Lung microvascular endothelial cell (primary cell): ENCODE data around the gene TMEM130. TPM values are rescaled to one million over a fixed set of nuclear protein-coding genes. Genes with fewer than 3 reads are reported as not detected.
"Not testable (repeated sequence)": the region's sequence is repeated elsewhere in the genome, so short reads cannot be mapped to it uniquely, and the experiment has no call there.

ENCODE experiments used
- DNase-seq, 2 donors: peaks; one replicate each; pipeline versions ENCODE4 v3.0.0 to v3.0.0-alpha.2; 2010; ENCODE audit warnings: low read depth in 2 of 2
- total RNA-seq: library from RNA; depleted of rRNA; stranded (reverse); fragments of >200 nt; gene quantifications from 2 replicates; pipeline ENCODE4 v1.2.1, GENCODE V29; 2014

The TMEM130 gene
- total RNA-seq, 1 donor from 2014 or later: not detected

DNA sequence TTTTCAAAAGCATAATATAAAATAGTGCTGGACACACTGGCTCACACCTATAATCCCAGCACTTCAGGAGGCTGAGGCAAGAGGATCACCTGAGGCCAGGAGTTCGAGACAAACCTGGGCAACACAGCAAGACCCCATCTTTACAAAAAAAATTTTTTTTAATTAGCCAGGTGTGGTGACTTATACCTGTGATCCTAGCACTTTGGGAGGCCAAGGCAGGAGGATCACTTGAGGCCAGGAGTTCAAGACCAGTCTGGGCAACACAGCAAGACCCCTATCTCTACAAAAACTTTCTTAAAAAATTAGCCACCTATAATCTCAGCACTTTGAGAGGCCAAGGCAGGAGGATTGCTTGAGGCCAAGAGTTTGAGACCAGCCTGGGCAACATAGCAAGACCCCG lies 27.3 kb downstream of the TMEM130 start:
- DNase-seq: not testable (repeated sequence)

- peak; percentile 51 to 62 for DNase-seq
Observed at GRCh38 chr7:98841179-98841997, 28.4 kb downstream of the TMEM130 start.

DNA sequence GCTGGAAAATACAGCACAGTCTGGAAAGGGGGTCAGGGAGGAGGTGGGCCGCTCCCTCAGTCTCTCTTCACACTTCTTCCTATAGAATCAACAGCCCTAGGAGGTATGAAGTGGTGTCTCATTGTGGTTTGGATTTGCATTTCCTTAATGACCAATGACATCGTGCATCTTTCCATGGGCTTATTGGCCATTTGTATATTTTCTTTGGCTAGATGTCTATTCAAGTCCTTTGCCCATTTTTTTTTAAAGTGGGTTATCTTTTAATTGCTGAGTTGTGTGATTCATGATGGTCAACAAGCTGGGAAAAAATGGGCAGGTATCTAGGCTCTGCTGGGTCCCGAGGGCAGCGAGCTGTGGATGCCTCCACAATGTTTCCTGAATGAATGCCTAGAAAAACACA lies 29.1 kb downstream of the TMEM130 start:
- peak in 1 of 2 donors; percentile 55 for DNase-seq

- DNase-seq: no peak
Observed at GRCh38 chr7:98840096-98840495, 29.7 kb downstream of the TMEM130 start.

- DNase-seq: no peak
Observed at GRCh38 chr7:98837630-98837972, 32.2 kb downstream of the TMEM130 start.

DNA sequence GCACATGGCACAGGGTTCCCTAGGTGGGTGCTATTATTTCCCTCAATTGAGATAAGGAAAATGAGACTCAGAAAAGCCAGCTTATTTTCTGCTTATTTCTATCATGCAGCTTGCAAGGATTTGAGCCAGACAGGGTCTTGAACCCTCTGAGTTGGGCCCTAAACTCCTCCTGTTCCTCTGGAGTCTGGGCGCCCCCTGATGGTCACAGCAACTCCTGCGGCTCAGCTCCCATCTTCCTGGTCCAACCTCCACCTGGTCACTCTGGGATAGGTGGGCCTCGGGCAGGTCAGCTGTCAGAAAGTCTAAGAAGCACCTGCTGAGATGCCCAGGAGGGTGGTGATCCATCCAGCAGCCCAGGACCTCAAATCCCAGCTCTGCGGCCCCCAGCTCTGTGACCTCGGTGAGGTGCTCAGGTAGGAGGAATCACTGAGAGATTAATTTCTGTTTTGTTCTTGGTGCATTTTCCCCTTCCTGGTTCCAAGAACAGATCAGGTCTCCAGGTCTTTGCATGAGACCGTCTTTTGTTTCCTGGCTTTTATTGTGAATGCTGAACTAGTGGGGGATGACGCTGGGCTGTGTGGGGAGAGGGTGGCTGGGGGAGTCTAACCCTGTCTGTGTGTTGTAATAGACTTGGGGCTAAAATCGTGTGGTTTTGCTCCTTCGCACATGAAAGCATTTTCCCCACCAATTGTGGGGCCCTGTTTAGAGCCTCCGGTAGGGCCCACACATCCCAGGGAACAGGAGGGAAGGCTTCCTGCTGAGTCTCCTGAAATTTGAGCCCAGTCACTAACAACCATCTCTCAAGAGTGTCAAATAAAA lies 32.8 kb downstream of the TMEM130 start:
- peak; percentile 10 to 25 for DNase-seq

DNA sequence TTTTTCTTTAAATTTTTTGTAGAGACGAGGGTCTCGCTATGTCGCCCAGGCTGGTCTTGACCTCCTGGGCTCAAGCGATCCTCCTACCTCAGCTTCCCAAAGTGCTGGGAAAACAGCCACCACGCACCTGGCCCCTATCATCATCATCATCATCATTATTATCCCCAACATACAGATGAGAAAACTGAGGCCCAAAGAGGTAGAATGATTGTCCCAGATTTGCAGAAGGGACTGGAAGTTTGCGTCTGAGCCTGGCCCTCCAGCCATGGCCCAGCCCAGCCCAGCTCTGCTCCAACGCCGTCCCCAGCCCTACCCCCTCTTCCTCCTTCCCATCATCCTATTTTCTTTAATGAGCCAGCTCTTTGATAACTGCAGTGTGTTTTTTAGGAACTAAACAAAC lies 34.9 kb downstream of the TMEM130 start:
- no peak for DNase-seq

- no peak for DNase-seq
Observed at GRCh38 chr7:98833022-98833421, 36.8 kb downstream of the TMEM130 start.

DNA sequence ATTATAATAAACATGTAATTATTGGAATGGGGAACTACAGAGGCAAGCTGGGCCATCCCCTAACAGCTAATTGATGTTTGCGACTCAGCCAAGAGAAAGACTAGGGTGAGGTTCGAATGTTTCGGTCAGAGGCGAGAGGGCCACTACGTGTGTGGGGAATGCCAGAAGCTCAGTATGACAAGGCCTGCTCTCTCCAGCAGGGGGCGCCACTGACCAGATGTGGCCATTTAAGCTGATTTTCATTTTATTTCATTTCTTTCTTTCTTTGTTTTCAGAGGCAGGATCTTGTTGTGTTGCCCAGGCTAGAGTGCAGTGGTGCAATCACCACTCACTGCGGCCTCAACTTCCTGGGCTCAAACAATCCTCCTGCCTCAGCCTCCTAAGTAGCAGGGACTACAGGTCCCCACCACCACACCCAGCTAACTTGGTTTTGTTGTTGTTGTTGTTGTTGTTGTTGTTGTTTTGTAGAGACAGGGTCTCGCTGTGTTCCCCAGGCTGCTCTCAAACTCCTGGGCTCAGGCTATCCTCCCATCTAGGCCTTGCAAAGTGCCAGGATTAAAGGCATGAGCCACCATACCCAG lies 38.1 kb downstream of the TMEM130 start:
- DNase-seq: peak; percentile 39 to 53

GRCh38 chr7:98830972-98831548 lies 38.8 kb downstream of the TMEM130 start:
- DNase-seq: no peak

DNA sequence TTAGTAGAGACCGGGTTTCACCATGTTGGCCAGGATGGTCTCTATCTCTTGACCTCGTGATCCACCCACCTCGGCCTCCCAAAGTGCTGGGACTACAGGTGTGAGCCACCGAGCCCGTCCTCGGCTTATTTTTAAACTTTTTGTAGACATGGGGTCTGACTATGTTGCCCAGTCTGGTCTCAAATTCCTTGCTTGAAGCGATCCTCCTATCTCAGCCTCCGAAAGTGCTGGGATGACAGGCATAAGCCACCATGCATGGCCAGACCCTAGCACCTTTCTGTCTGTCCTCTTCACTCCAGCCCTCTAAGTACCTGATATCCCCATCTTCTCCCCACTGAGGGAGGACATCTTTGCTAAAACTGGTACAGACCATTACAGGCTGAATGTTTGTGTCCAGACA lies 41.4 kb downstream of the TMEM130 start:
- no peak for DNase-seq

- no peak for DNase-seq
Observed at GRCh38 chr7:98827258-98827657, 42.6 kb downstream of the TMEM130 start.

GRCh38 chr7:98826811-98827231 lies 43.0 kb downstream of the TMEM130 start:
- no peak for DNase-seq

- DNase-seq: no peak
Observed at GRCh38 chr7:98826387-98826786, 43.4 kb downstream of the TMEM130 start.

GRCh38 chr7:98823226-98823625 lies 46.6 kb downstream of the TMEM130 start:
- no peak for DNase-seq

DNA sequence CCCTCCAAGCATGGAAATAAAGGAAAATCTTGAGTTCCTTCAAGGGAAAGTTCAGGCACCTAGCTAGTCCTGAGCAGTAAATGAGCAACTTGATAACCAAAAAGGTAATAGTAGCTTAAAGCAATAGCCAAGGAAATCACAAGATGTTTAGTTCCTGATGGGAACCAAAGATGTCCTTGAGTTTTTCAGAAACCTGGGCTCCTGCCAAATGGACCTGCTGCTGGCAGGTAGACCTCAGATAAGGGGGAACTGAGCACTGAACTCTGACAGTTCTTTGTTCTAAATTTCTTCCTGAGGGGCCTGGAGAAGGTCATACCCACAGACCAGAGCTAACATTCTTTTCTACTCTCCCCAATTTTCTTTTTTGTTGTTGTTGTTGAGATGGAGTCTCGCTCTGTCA lies 48.5 kb downstream of the TMEM130 start:
- DNase-seq: no peak

DNA sequence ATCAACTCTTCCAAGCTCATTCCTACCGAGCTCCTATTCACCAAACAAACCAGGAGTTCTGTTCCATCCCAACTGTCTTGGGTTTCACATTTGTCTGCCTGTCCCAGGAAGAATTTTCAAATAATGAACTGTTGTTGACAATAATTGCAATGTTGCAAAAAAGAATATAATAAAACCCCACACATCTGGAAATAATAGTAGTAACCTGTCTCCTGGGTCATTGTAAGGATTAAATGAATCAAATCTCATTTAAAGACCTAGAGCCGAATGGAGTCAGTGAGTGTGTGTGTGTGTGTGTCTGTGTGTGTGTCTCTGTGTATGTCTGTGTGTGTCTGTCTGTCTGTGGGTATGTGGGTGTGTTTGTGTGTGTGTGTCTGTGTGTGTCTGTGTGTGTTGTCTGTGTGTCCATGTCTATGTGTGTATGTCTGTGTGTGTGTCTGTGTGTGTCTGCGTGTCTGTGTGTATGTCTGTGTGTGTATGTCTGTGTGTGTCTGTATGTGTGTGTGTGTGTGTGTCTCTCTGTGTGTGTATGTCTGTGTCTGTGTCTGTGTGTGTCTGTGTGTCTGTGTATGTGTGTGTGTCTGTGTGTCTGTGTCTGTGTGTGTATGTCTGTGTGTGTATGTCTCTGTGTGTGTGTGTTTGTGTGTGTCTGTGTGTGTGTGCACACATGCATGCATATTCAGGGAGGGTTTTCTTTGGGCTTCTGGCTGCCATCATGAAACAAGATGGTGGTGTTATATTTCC lies 52.7 kb downstream of the TMEM130 start:
- no peak for DNase-seq

DNA sequence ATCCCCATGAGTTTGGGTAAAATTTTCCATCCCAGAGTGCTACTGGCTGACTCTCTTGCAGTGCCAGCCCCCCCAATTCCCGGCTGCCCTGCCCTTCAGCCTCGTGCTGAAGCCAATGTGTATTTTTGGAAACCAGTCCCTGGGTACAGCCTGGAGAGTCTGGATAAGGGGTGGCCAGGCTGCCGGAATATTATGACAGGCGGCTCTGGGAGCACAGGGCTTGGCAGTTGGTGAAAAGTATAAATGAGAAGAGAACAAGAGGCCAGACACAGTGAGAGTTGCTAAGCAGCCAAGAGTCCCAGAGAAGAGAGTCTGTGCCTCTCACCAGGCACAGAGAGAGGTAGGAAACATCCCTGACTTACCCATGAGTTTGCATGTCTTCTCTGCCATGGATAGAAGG lies 53.6 kb downstream of the TMEM130 start:
- no peak for DNase-seq

DNA sequence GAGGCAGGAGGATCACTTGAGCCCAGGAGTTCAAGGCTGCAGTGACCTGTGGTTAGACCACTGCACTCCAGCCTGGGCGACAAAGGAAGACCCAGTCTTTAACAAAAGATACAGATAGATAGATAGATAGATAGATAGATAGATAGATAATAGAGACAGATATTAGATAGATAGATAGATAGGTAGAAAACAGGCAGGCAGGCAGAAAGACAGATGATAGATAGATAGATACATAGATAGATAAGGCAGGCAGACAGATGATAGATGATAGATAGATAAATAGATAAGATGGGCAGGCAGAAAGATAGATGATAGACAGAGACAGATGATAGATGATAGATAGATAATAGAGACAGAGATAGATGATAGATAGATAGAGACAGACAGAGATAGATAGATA lies 54.5 kb downstream of the TMEM130 start:
- no peak for DNase-seq

DNA sequence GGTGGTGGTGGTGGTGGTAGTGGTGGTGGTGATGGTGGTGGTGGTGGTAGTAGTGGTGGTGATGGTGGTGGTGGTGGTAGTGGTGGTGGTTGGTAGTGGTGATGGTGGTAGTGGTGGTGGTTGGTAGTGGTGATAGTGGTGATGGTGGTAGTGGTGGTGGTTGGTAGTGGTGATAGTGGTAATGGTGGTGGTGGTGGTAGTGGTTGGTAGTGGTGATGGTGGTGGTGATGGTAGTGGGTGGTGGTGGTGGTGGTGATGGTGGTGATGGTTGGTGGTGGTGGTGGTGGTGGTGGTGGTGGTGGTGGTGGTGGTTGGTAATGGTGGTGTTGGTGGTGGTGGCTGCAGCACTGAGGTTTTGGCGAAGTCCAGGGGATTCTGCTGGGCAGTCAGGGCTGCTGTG lies 58.5 kb downstream of the TMEM130 start:
- DNase-seq: peak in 1 of 2 donors; percentile 13

GRCh38 chr7:98810153-98810802 lies 59.5 kb downstream of the TMEM130 start:
- no peak for DNase-seq
